ENCODE measurements around the gene PLXNB3. TPM values are rescaled to one million over a fixed set of nuclear protein-coding genes. Genes with fewer than 3 reads are reported as not detected.

The PLXNB3 gene
- total RNA-seq, 2 donors from 2014 or later, result 16.8 to 19.1 TPM

- peak; percentile 32 for DNase-seq (ENCODE audit: low spot score)
- intact Hi-C loops (cut with DNase I), result no loop called here
These were observed 61.0 kb downstream of the PLXNB3 start for GRCh38 chrX:153825042-153825441.

Other genes with a start within 250 kb of the PLXNB3 start
- under 1 TPM in 1 of 2 donors, not detected in 1; 0.19 TPM for gene ATP2B3, start 246.6 kb upstream of the PLXNB3 start, total RNA-seq
- gene CCNQ, start 165.1 kb upstream of the PLXNB3 start, total RNA-seq, result 10 to 100 TPM; 15.8 to 21.7 TPM
- not detected for gene DUSP9, start 117.0 kb upstream of the PLXNB3 start, total RNA-seq
- gene PNCK, start 90.4 kb upstream of the PLXNB3 start, total RNA-seq, result 10 to 100 TPM; 41.1 to 58.9 TPM
- 10 to 100 TPM; 33.5 to 42.3 TPM for gene SLC6A8, start 76.3 kb upstream of the PLXNB3 start, total RNA-seq
- gene BCAP31, start 39.9 kb upstream of the PLXNB3 start, total RNA-seq, result 100 to 1,000 TPM; 129 to 133 TPM
- 10 to 100 TPM; 14.7 to 22.6 TPM for gene ABCD1, start 39.4 kb upstream of the PLXNB3 start, total RNA-seq
- gene SRPK3, start 16.8 kb downstream of the PLXNB3 start, total RNA-seq, result 1 to 10 TPM; 5.4 to 9.8 TPM
- gene IDH3G, start 30.1 kb downstream of the PLXNB3 start, total RNA-seq, result 10 to 100 TPM; 43.9 to 44.1 TPM
- 100 to 1,000 TPM; 164 to 225 TPM for gene SSR4, start 30.4 kb downstream of the PLXNB3 start, total RNA-seq
- gene PDZD4, start 66.3 kb downstream of the PLXNB3 start, total RNA-seq, result 10 to 100 TPM; 21.0 to 22.9 TPM
- gene L1CAM, start 121.9 kb downstream of the PLXNB3 start, total RNA-seq, result 1 to 10 TPM; 3.8 to 4.4 TPM
- 1 to 10 TPM; 1.4 to 2.0 TPM for gene AVPR2, start 140.4 kb downstream of the PLXNB3 start, total RNA-seq
- 10 to 100 TPM; 36.3 to 47.1 TPM for gene ARHGAP4, start 162.0 kb downstream of the PLXNB3 start, total RNA-seq
- 10 to 100 TPM; 69.4 to 75.4 TPM for gene NAA10, start 170.8 kb downstream of the PLXNB3 start, total RNA-seq
- 10 to 100 TPM; 11.4 to 17.6 TPM for gene RENBP, start 180.4 kb downstream of the PLXNB3 start, total RNA-seq
- 10 to 100 TPM; 36.9 to 44.6 TPM for gene HCFC1, start 207.6 kb downstream of the PLXNB3 start, total RNA-seq
- gene TMEM187, start 208.5 kb downstream of the PLXNB3 start, total RNA-seq, result 1 to 10 TPM; 6.9 to 9.3 TPM